Measurements from ENCODE around the gene CLIC6.

- TF ChIP-seq CTCF (conservative IDR thresholded peaks at IDR 0.05; ENCODE audit: low read length) (no peak), EZH2phosphoT487 (IDR thresholded peaks at IDR 0.05; ENCODE audit: borderline replicate concordance, low read depth, low read length) (no peak)
These were observed 1.6 kb downstream of the CLIC6 start for GRCh38 chr21:34670220-34670961.

Measured in OCI-LY7 (cell line).